ENCODE data around the gene KIF6. TPM values are rescaled to one million over a fixed set of nuclear protein-coding genes. Genes with fewer than 3 reads are reported as not detected.

KIF6 gene
- total and polyA plus RNA-seq, 2 of the 8 experiments (the other 6 are each of a cell fraction or from before 2014, with no cell fraction given): 0.53 to 0.65 TPM

GRCh38 chr6:39558591-39559190 lies 166.5 kb downstream of the KIF6 start:
- Histone ChIP-seq H3K23me2 (ENCODE audit: low read depth, low read length) (no peaks in the 10 kb centered on the region), H2BK120ac (replicated peaks; ENCODE audit: low read depth, low read length) (no peak overlapping the region), H3K56ac (replicated peaks; ENCODE audit: insufficient read length, low read depth, low read length) (no peak overlapping the region), H2BK5ac (ENCODE audit: low read depth, low read length) (no peak overlapping the region), H2BK15ac (ENCODE audit: low read length) (no peak overlapping the region), H3K4ac (replicated peaks; ENCODE audit: insufficient read length, low read depth, low read length) (no peak overlapping the region), H3K4me3 (ENCODE audit: extremely low read depth in 1 of 4, insufficient read depth in 2 of 4, low read depth in 3 of 4, low read length in 4 of 4) (no peak overlapping the region), H3K79me1 (ENCODE audit: low read depth, low read length) (no peaks in the 10 kb centered on the region), H2BK12ac (ENCODE audit: low read depth, low read length) (no peak overlapping the region), H2AK5ac (ENCODE audit: low read depth, low read length) (no peak overlapping the region), H3K27ac (ENCODE audit: low read depth, low read length) (no peak overlapping the region), H4K91ac (replicated peaks; ENCODE audit: insufficient read length, low read length) (no peak overlapping the region), H2BK20ac (ENCODE audit: low read length) (no peak overlapping the region), H3K9ac (replicated peaks in 1 of 4; ENCODE audit: extremely low read depth in 1 of 4, low read depth in 3 of 4, low read length in 3 of 4) (no peak overlapping the region), H4K5ac (ENCODE audit: insufficient read length, low read depth, low read length) (no peak overlapping the region), H3K14ac (ENCODE audit: insufficient read length) (no peak overlapping the region), H4K20me1 (replicated peaks in 1 of 2; ENCODE audit: control insufficient read depth in 1 of 2, insufficient read depth in 2 of 2, low read length in 2 of 2) (no peaks in the 10 kb centered on the region), H3K23ac (ENCODE audit: insufficient read length) (no peak overlapping the region), H3K4me1 (replicated peaks in 1 of 4; ENCODE audit: control insufficient read depth in 3 of 4, insufficient read depth in 4 of 4, low read length in 3 of 4) (peaks cover 2 to 8% (median 4%) of the 10 kb centered on the region in 4 experiments; a peak in 6 of 7 replicates), H3K79me2 (ENCODE audit: control insufficient read depth in 1 of 2, insufficient read depth in 2 of 2, low read length in 2 of 2) (no peaks in the 10 kb centered on the region), H3K4me2 (ENCODE audit: insufficient read depth in 1 of 2, low read depth in 2 of 2, low read length in 2 of 2) (no peak overlapping the region), H4K8ac (ENCODE audit: extremely low read depth, insufficient read depth, low read length) (no peak overlapping the region), H3K27me3 (replicated peaks in 1 of 4; ENCODE audit: control insufficient read depth in 3 of 4, extremely low read depth in 1 of 4, insufficient read depth in 3 of 4, low read length in 3 of 4) (no peaks in the 10 kb centered on the region), H3K9me3 (ENCODE audit: insufficient read depth in 2 of 2, low read depth in 1 of 2, low read length in 1 of 2) (no peaks in the 10 kb centered on the region), H2AFZ (ENCODE audit: low read length) (no peak overlapping the region), H3K18ac (ENCODE audit: extremely low read depth, low read length) (no peak overlapping the region), H3K36me3 (ENCODE audit: control insufficient read depth in 2 of 4, insufficient read depth in 4 of 4, low read length in 3 of 4) (no peaks in the 10 kb centered on the region)
- FAIRE-seq (no peak), DNase-seq (ENCODE audit: low read depth in 1 of 2, low spot score in 2 of 2) (no peak)
- ChIA-PET POLR2A (ENCODE audit: partially characterized antibody) (no interaction called here), CTCF (ENCODE audit: partially characterized antibody) (interaction anchor here (0.8 kb wide), 1 partner anchor 11 kb away, joined by 3 read pairs; no protein-coding TSS in a partner anchor)
- TF ChIP-seq KDM1A (IDR thresholded peaks at IDR 0.05; ENCODE audit: borderline replicate concordance, low read length) (no peak), TCF12 (IDR thresholded peaks at IDR 0.05; ENCODE audit: low read depth, low read length) (no peak), SUZ12 (IDR thresholded peaks at IDR 0.05; ENCODE audit: low read length) (no peak), ZNF274 (IDR thresholded peaks at IDR 0.05; ENCODE audit: borderline replicate concordance, extremely low read depth, low read length) (no peak), POLR2A (IDR thresholded peaks at IDR 0.05; ENCODE audit: control extremely low read depth in 1 of 2, low read depth in 2 of 2, low read length in 2 of 2) (no peak), JUN (IDR thresholded peaks at IDR 0.05; ENCODE audit: low read depth, low read length) (no peak), FOSL1 (IDR thresholded peaks at IDR 0.05; ENCODE audit: insufficient read depth, low read depth, low read length) (no peak), RBBP5 (IDR thresholded peaks at IDR 0.05; ENCODE audit: borderline replicate concordance, low read depth, low read length) (no peak), KDM4A (IDR thresholded peaks at IDR 0.05; ENCODE audit: low read depth, low read length, severe bottlenecking) (no peak), BCL11A (IDR thresholded peaks at IDR 0.05; ENCODE audit: low read depth in 2 of 2, low read length in 2 of 2) (no peak), NANOG (IDR thresholded peaks at IDR 0.05; ENCODE audit: insufficient read depth, low read depth, low read length, poor library complexity, severe bottlenecking) (no peak), CTBP2 (IDR thresholded peaks at IDR 0.05; ENCODE audit: borderline replicate concordance, insufficient read depth, insufficient read length, low read length) (no peak), TBP (IDR thresholded peaks at IDR 0.05; ENCODE audit: low read depth, low read length) (no peak), TAF7 (optimal IDR thresholded peaks at IDR 0.05; ENCODE audit: borderline replicate concordance, low read depth, low read length) (no peak)

All from H1 (cell line).